MM.1S (cell line): ENCODE measurements around the gene RHOV.

ENCODE experiments used
- DNase-seq: peaks from one replicate; pipeline ENCODE4 v3.0.0-alpha.2; 2015
- H2AFZ ChIP-seq: fragments of 300-600 bp; sonication (generic); 2 replicates; pipeline ENCODE4 v1.6.0; 2016; ENCODE audit warnings: antibody characterized with exemption, low read length
- H3F3A ChIP-seq: fragments of 300-600 bp; sonication (generic); 2 replicates; pipeline ENCODE4 v1.6.1; 2016; ENCODE audit warnings: mild to moderate bottlenecking, antibody characterized with exemption, low read length, moderate library complexity, mixed read lengths; ENCODE audit not compliant: insufficient read depth
- H3K27ac ChIP-seq: fragments of 300-600 bp; sonication (generic); 2 replicates; pipeline ENCODE4 v1.5.1; 2016; ENCODE audit warnings: mild to moderate bottlenecking, low read length
- H3K27me3 ChIP-seq: fragments of 300-600 bp; sonication (generic); replicated peaks from 2 replicates; pipeline ENCODE4 v1.6.0; 2016; ENCODE audit warnings: low read length; ENCODE audit not compliant: insufficient read depth
- H3K36me3 ChIP-seq: fragments of 300-600 bp; sonication (generic); replicated peaks from 2 replicates; pipeline ENCODE4 v1.6.1; 2016; ENCODE audit warnings: mild to moderate bottlenecking, low read length, mixed read lengths; ENCODE audit not compliant: insufficient read depth
- H3K4me1 ChIP-seq: fragments of 300-600 bp; sonication (generic); 2 replicates; pipeline ENCODE4 v1.6.1; 2016; ENCODE audit warnings: low read length, mixed read lengths
- H3K4me2 ChIP-seq: fragments of 300-600 bp; sonication (generic); 2 replicates; pipeline ENCODE4 v1.6.0; 2016; ENCODE audit warnings: low read depth, low read length
- H3K4me3 ChIP-seq: fragments of 300-600 bp; sonication (generic); 2 replicates; pipeline ENCODE4 v1.5.1; 2016; ENCODE audit warnings: low read length, mixed read lengths
- H3K79me2 ChIP-seq: fragments of 300-600 bp; sonication (generic); 2 replicates; pipeline ENCODE4 v1.6.1; 2016; ENCODE audit warnings: mixed run types, low read length, mixed read lengths
- H3K9ac ChIP-seq: fragments of 300-600 bp; sonication (generic); 2 replicates; pipeline ENCODE4 v1.6.1; 2016; ENCODE audit warnings: low read length, mixed read lengths
- H3K9me2 ChIP-seq: fragments of 300-600 bp; sonication (generic); replicated peaks from 2 replicates; pipeline ENCODE4 v1.6.1; 2016; ENCODE audit warnings: mild to moderate bottlenecking, low read length, mixed read lengths; ENCODE audit not compliant: insufficient read depth
- H3K9me3 ChIP-seq: fragments of 300-600 bp; sonication (generic); replicated peaks from 2 replicates; pipeline ENCODE4 v1.6.1; 2016; ENCODE audit warnings: mild to moderate bottlenecking, low read length, mixed read lengths; ENCODE audit not compliant: insufficient read depth
- H4K20me1 ChIP-seq: fragments of 300-600 bp; sonication (generic); 2 replicates; pipeline ENCODE4 v1.6.1; 2016; ENCODE audit warnings: mild to moderate bottlenecking, low read length, moderate library complexity, mixed read lengths; ENCODE audit not compliant: insufficient read depth
- CTCF ChIP-seq: fragments of 300-600 bp; sonication (generic); IDR thresholded peaks from 2 replicates; pipeline ENCODE4 v1.5.1; 2016; ENCODE audit warnings: antibody characterized with exemption, low read length, mixed read lengths
- EZH2 ChIP-seq: fragments of 300-600 bp; sonication (generic); optimal IDR thresholded peaks from 2 replicates; pipeline ENCODE3; 2017; ENCODE audit warnings: low read depth, mild to moderate bottlenecking, antibody characterized with exemption, low read length, mixed read lengths
- EZH2phosphoT487 ChIP-seq: fragments of 300-600 bp; sonication (generic); IDR thresholded peaks from 2 replicates; pipeline ENCODE4 v1.6.1; 2018; ENCODE audit warnings: antibody characterized with exemption, low read length

RHOV gene

DNA sequence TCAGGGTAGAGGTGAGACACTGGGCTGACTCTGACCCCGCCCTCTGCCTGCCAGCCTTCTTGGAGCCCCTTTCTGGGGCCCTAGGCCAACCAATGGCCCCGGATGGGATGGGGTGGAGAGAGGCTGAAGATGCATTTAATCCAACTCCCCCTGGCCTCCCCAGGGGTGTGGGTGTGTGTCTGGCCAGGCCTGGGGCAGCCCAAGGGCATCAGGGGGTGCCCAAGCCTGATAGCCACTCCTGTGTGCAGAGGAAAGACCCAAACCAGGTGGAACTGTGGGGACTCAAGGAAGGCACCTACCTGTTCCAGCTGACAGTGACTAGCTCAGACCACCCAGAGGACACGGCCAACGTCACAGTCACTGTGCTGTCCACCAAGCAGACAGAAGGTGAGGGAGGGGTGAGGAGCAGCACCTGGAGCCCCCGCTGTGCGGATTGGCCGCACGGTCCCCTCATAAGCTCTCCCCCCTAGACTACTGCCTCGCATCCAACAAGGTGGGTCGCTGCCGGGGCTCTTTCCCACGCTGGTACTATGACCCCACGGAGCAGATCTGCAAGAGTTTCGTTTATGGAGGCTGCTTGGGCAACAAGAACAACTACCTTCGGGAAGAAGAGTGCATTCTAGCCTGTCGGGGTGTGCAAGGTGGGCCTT, 20.7 kb downstream of the RHOV start:
- Histone ChIP-seq H2AFZ (no peak overlapping the region), H3K4me1 (no peaks in the 10 kb centered on the region), H3K27ac (no peak overlapping the region), H3K36me3 (no peaks in the 10 kb centered on the region), H3K27me3 (no peaks in the 10 kb centered on the region), H4K20me1 (no peaks in the 10 kb centered on the region), H3K9me2 (no peaks in the 10 kb centered on the region), H3K79me2 (peaks cover 22% of the 10 kb centered on the region), H3K9ac (no peak overlapping the region), H3K4me3 (no peak overlapping the region), H3K4me2 (no peak overlapping the region), H3F3A (no peaks in the 10 kb centered on the region), H3K9me3 (no peaks in the 10 kb centered on the region)
- no peak for DNase-seq
- TF ChIP-seq EZH2, result no peak
- no peak for TF ChIP-seq CTCF
- TF ChIP-seq EZH2phosphoT487, result no peak

- DNase-seq, result no peak
- no peak overlapping the region for H3K4me3 ChIP-seq
- H3K79me2 ChIP-seq, result peaks cover 30% of the 10 kb centered on the region
- H3K27ac ChIP-seq, result no peak overlapping the region
- H3F3A ChIP-seq, result no peaks in the 10 kb centered on the region
- no peaks in the 10 kb centered on the region for H4K20me1 ChIP-seq
- no peak for TF ChIP-seq EZH2phosphoT487
- TF ChIP-seq CTCF, result no peak
- no peak for TF ChIP-seq EZH2
- H3K4me1 ChIP-seq, result peaks cover 2% of the 10 kb centered on the region; the same call in 1 of the 2 replicates
- no peaks in the 10 kb centered on the region for H3K9me2 ChIP-seq
- no peak overlapping the region for H3K4me2 ChIP-seq
- no peaks in the 10 kb centered on the region for H3K9me3 ChIP-seq
- no peaks in the 10 kb centered on the region for H3K36me3 ChIP-seq
- H3K9ac ChIP-seq, result no peak overlapping the region
- H3K27me3 ChIP-seq, result no peaks in the 10 kb centered on the region
- H2AFZ ChIP-seq, result no peak overlapping the region
Observed at GRCh38 chr15:40852529-40852928, 21.5 kb downstream of the RHOV start.

GRCh38 chr15:40850576-40851112, 23.4 kb downstream of the RHOV start:
- Histone ChIP-seq H2AFZ (no peak overlapping the region), H3K9me2 (no peaks in the 10 kb centered on the region), H3K4me3 (no peak overlapping the region), H3F3A (peaks cover 2% of the 10 kb centered on the region; the same call in 1 of the 2 replicates), H3K4me2 (no peak overlapping the region), H3K27me3 (no peaks in the 10 kb centered on the region), H3K36me3 (no peaks in the 10 kb centered on the region), H3K4me1 (peaks cover 21% of the 10 kb centered on the region), H3K27ac (no peak overlapping the region), H3K9me3 (no peaks in the 10 kb centered on the region), H3K9ac (no peak overlapping the region), H3K79me2 (peaks cover 49% of the 10 kb centered on the region), H4K20me1 (no peaks in the 10 kb centered on the region)
- DNase-seq, result no peak
- TF ChIP-seq CTCF, result no peak
- TF ChIP-seq EZH2, result no peak
- no peak for TF ChIP-seq EZH2phosphoT487
